Gastroesophageal sphincter (tissue), 3 donors: ENCODE measurements around the gene CCDC47.

Source experiments
- POLR2A ChIP-seq, 2 donors: fragments of 450-650 bp; IDR thresholded peaks; one replicate each; pipeline ENCODE4 v1.6.1; 2017; ENCODE audit warnings: antibody characterized with exemption in 2 of 2, mild to moderate bottlenecking in 2 of 2, moderate library complexity in 1 of 2
- TF ChIP-seq, protein P1 (sequence below), 4 experiments: fragments of 200-600 bp in 2 of 4; fragments of 450-650 bp in 2 of 4; sonication (generic) in 1 of 4; IDR thresholded peaks; one replicate each; pipeline ENCODE4 v1.5.1; 2017 to 2019; ENCODE audit warnings: antibody characterized with exemption in 4 of 4, mild to moderate bottlenecking in 2 of 4, moderate library complexity in 2 of 4

DNA sequence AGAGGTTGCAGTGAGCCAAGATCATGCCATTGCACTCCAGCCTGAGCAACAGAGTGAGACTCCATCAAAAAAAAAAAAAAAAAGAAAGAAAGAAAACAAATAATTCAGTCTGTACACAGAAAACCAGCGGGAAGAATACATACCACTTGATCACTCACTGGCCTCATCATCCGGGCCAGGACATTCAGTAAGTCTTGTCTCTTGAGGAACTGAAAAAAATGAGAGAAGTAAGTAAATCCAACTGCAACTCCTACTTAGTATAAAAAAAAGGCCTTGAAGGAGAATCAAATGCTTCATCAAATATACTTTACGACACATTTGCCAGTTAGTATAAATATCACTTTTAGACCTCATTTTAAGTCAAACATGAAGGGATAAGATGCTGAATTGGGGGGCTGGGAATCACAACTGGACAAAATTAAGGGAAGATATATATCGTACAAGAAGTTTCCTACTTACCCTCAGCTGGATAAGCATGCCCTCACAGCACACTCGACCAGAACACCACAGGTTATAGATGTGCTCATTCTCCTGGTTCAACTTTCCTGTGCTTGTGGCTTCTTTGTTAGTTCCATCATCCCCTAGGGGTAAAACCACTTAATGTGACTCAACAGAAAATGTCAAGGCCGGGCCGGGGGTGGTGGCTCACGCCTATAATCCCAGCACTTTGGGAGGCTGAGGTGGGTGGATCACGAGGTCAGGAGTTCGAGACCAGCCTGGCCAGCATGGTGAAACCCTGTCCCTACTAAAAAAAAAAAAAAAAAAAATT is 12.4 kb downstream of the CCDC47 start:
- TF ChIP-seq POLR2A (IDR thresholded peaks at IDR 0.05) = no peak
- TF ChIP-seq, protein P1, sequence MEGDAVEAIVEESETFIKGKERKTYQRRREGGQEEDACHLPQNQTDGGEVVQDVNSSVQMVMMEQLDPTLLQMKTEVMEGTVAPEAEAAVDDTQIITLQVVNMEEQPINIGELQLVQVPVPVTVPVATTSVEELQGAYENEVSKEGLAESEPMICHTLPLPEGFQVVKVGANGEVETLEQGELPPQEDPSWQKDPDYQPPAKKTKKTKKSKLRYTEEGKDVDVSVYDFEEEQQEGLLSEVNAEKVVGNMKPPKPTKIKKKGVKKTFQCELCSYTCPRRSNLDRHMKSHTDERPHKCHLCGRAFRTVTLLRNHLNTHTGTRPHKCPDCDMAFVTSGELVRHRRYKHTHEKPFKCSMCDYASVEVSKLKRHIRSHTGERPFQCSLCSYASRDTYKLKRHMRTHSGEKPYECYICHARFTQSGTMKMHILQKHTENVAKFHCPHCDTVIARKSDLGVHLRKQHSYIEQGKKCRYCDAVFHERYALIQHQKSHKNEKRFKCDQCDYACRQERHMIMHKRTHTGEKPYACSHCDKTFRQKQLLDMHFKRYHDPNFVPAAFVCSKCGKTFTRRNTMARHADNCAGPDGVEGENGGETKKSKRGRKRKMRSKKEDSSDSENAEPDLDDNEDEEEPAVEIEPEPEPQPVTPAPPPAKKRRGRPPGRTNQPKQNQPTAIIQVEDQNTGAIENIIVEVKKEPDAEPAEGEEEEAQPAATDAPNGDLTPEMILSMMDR (IDR thresholded peaks at IDR 0.05) = no peak
